GM23338 (cell line): Measurements from ENCODE around the gene SLC7A10. TPM values are rescaled to one million over a fixed set of nuclear protein-coding genes. Genes with fewer than 3 reads are reported as not detected.

Experiments
- ATAC-seq: fragments of 200-7000 bp; cut with Tn5 transposase; 3 replicates; pipeline ENCODE4 v1.9.1; 2020
- DNase-seq: peaks from one replicate; pipeline ENCODE4 v3.0.0-alpha.2; 2015; ENCODE audit warnings: low spot score
- H2AFZ ChIP-seq: fragments of 200-600 bp; sonication (generic); 2 replicates; pipeline ENCODE4 v1.8.0; 2016; ENCODE audit warnings: antibody characterized with exemption, mild to moderate bottlenecking, moderate library complexity
- H3F3A ChIP-seq: fragments of 200-600 bp; sonication (generic); replicated peaks from 2 replicates; pipeline ENCODE4 v1.8.0; 2017; ENCODE audit warnings: antibody characterized with exemption, mixed run types, low read depth
- H3K27ac ChIP-seq: fragments of 200-600 bp; sonication (generic); 2 replicates; pipeline ENCODE4 v1.6.1; 2016; ENCODE audit warnings: low read depth
- H3K27me3 ChIP-seq: fragments of 200-600 bp; sonication (generic); 2 replicates; pipeline ENCODE4 v1.8.0; 2016; ENCODE audit warnings: mild to moderate bottlenecking, mixed run types, moderate library complexity; ENCODE audit not compliant: insufficient read depth
- H3K36me3 ChIP-seq: fragments of 200-600 bp; sonication (generic); 2 replicates; pipeline ENCODE4 v1.8.0; 2016; ENCODE audit warnings: mild to moderate bottlenecking; ENCODE audit not compliant: insufficient read depth
- H3K4me1 ChIP-seq: fragments of 200-600 bp; sonication (generic); 2 replicates; pipeline ENCODE4 v1.8.0; 2016; ENCODE audit warnings: mild to moderate bottlenecking, moderate library complexity; ENCODE audit not compliant: insufficient read depth
- H3K4me2 ChIP-seq: fragments of 200-600 bp; sonication (generic); 2 replicates; pipeline ENCODE4 v1.7.1; 2017; ENCODE audit warnings: mixed run types
- H3K4me3 ChIP-seq: fragments of 200-600 bp; sonication (generic); 2 replicates; pipeline ENCODE4 v1.6.1; 2016; ENCODE audit warnings: mixed run types
- H3K79me2 ChIP-seq: fragments of 200-600 bp; sonication (generic); replicated peaks from 2 replicates; pipeline ENCODE4 v1.8.0; 2017; ENCODE audit warnings: mild to moderate bottlenecking; ENCODE audit not compliant: insufficient read depth
- H3K9me2 ChIP-seq: fragments of 200-600 bp; sonication (generic); 2 replicates; pipeline ENCODE4 v1.8.0; 2017; ENCODE audit not compliant: insufficient read depth
- H4K20me1 ChIP-seq: fragments of 200-600 bp; sonication (generic); replicated peaks from 2 replicates; pipeline ENCODE4 v1.8.0; 2017; ENCODE audit warnings: mild to moderate bottlenecking; ENCODE audit not compliant: insufficient read depth
- H3K27ac Mint-ChIP-seq: 2 replicates; pipeline ENCODE4 v1.8.0; 2020; ENCODE audit warnings: inconsistent platforms, mild to moderate bottlenecking, moderate library complexity, mixed read lengths
- H3K27me3 Mint-ChIP-seq: 3 replicates; pipeline ENCODE4 v1.8.0; 2022; ENCODE audit warnings: low read depth, mild to moderate bottlenecking, moderate library complexity, mixed read lengths, inconsistent platforms; ENCODE audit not compliant: insufficient read depth, poor library complexity
- H3K36me3 Mint-ChIP-seq: 3 replicates; pipeline ENCODE4 v1.8.0; 2021; ENCODE audit warnings: low read depth, mild to moderate bottlenecking, inconsistent platforms, moderate library complexity, mixed read lengths
- H3K4me1 Mint-ChIP-seq: 3 replicates; pipeline ENCODE4 v1.8.0; 2020; ENCODE audit warnings: mild to moderate bottlenecking, inconsistent platforms, mixed read lengths
- H3K4me3 Mint-ChIP-seq: 3 replicates; pipeline ENCODE4 v1.8.0; 2021; ENCODE audit warnings: moderate library complexity, mild to moderate bottlenecking, inconsistent platforms, mixed read lengths
- H3K9me3 Mint-ChIP-seq: 3 replicates; pipeline ENCODE4 v1.8.0; 2020; ENCODE audit warnings: moderate library complexity, mild to moderate bottlenecking, inconsistent platforms, mixed read lengths
- CREB1 ChIP-seq: fragments of 250-450 bp; sonication (Bioruptor Pico); IDR thresholded peaks from 2 replicates; pipeline ENCODE4 v1.5.0; 2020; ENCODE audit warnings: low read depth, mild to moderate bottlenecking, moderate library complexity
- CTCF ChIP-seq, 2 experiments: fragments of 200-600 bp in 1 of 2; sonication (generic) in 1 of 2; conservative IDR thresholded peaks; 2 replicates each; pipeline versions ENCODE4 v1.5.1 to v1.6.1; 2016 to 2017; ENCODE audit warnings: antibody characterized with exemption in 2 of 2, low read depth in 2 of 2, mild to moderate bottlenecking in 2 of 2, moderate library complexity in 1 of 2
- ETS1 ChIP-seq: IDR thresholded peaks from 2 replicates; pipeline ENCODE4 v1.6.1; 2016; ENCODE audit warnings: antibody characterized with exemption
- EZH2 ChIP-seq: fragments of 200-600 bp; sonication (generic); IDR thresholded peaks from one replicate; pipeline ENCODE4 v1.8.0; 2017; ENCODE audit warnings: antibody characterized with exemption, mild to moderate bottlenecking, low read depth; ENCODE audit not compliant: unreplicated experiment
- EZH2phosphoT487 ChIP-seq: fragments of 200-600 bp; sonication (generic); IDR thresholded peaks from one replicate; pipeline ENCODE4 v1.8.1; 2018; ENCODE audit warnings: antibody characterized with exemption; ENCODE audit not compliant: unreplicated experiment
- JUNB ChIP-seq: IDR thresholded peaks from one replicate; pipeline ENCODE4 v1.6.1; 2016; ENCODE audit warnings: antibody characterized with exemption; ENCODE audit not compliant: unreplicated experiment
- NANOG ChIP-seq: IDR thresholded peaks from 2 replicates; pipeline ENCODE4 v1.6.1; 2016; ENCODE audit warnings: antibody characterized with exemption, borderline replicate concordance
- POLR2AphosphoS5 ChIP-seq: IDR thresholded peaks from 2 replicates; pipeline ENCODE4 v1.6.1; 2016; ENCODE audit warnings: antibody characterized with exemption, low read depth
- STAT1 ChIP-seq: IDR thresholded peaks from one replicate; pipeline ENCODE4 v1.6.1; 2016; ENCODE audit warnings: antibody characterized with exemption; ENCODE audit not compliant: unreplicated experiment
- ZNF114 ChIP-seq: fragments of 250-450 bp; sonication (Bioruptor Pico); IDR thresholded peaks from 2 replicates; pipeline ENCODE4 v1.5.0; 2020; ENCODE audit warnings: mild to moderate bottlenecking, moderate library complexity
- ZNF331 ChIP-seq: fragments of 250-450 bp; sonication (Bioruptor Pico); IDR thresholded peaks from 2 replicates; pipeline ENCODE4 v1.5.0; 2020; ENCODE audit warnings: low read depth, mild to moderate bottlenecking, moderate library complexity
- ZNF462 ChIP-seq: fragments of 250-450 bp; sonication (Bioruptor Pico); IDR thresholded peaks from 2 replicates; pipeline ENCODE4 v1.5.0; 2020; ENCODE audit warnings: mild to moderate bottlenecking, moderate library complexity
- polyA plus RNA-seq: library from polyadenylated mRNA; unstranded; fragments of >200 nt; fragmentation: Nextera tagmentation; extraction: Ambion mirVana; gene quantifications from 2 replicates; pipeline ENCODE4 v1.2.1, GENCODE V29; 2016
- total RNA-seq: library from RNA; depleted of rRNA; stranded (reverse); fragments of >200 nt; shearing (Covaris generic); gene quantifications from 2 replicates; pipeline ENCODE4 v1.2.3, GENCODE V29; 2014
- TF ChIP-seq, protein P1 (sequence below): IDR thresholded peaks from one replicate; pipeline ENCODE4 v1.6.1; 2018; ENCODE audit warnings: antibody characterized with exemption; ENCODE audit not compliant: unreplicated experiment

SLC7A10 gene
- total and polyA plus RNA-seq, 2 experiments from 2014 or later = 3.3 to 6.3 TPM

DNA sequence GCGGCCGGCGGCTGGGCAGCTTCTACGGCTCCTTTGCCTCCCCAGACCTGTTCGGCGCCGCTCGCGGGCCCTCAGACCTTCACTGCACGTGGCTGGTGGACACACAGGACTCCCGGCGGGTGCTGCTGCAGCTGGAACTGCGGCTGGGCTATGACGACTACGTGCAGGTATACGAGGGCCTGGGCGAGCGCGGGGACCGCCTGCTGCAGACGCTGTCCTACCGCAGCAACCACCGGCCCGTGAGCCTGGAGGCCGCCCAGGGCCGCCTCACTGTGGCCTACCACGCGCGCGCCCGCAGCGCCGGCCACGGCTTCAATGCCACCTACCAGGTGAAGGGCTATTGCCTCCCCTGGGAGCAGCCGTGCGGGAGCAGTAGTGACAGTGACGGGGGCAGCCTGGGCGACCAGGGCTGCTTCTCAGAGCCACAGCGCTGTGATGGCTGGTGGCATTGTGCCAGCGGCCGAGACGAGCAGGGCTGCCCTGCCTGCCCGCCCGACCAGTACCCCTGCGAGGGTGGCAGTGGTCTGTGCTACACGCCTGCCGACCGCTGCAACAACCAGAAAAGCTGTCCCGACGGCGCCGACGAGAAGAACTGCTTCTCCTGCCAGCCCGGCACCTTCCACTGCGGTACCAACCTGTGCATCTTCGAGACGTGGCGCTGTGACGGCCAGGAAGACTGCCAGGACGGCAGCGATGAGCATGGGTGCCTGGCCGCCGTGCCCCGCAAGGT lies 20.0 kb downstream of the SLC7A10 start:
- H4K20me1 ChIP-seq = 0 out of 2 replicates have a peak, but pooled peaks cover 1% of the 10 kb centered on the region
- no peaks in the 10 kb centered on the region for H3K79me2 ChIP-seq
- no peaks in the 10 kb centered on the region for H3K4me1 ChIP-seq
- TF ChIP-seq EZH2phosphoT487 (no peak), JUNB (no peak), CREB1 (CRISPR knock-in tag) (no peak), CTCF (conservative IDR thresholded peaks at IDR 0.05; ENCODE audit: low read depth in 2 of 2) (no peak), ETS1 (no peak), ZNF462 (no peak), ZNF331 (CRISPR knock-in tag) (no peak), ZNF114 (CRISPR knock-in tag) (no peak), POLR2AphosphoS5 (no peak), NANOG (no peak), EZH2 (no peak), STAT1 (no peak)
- TF ChIP-seq, protein P1, sequence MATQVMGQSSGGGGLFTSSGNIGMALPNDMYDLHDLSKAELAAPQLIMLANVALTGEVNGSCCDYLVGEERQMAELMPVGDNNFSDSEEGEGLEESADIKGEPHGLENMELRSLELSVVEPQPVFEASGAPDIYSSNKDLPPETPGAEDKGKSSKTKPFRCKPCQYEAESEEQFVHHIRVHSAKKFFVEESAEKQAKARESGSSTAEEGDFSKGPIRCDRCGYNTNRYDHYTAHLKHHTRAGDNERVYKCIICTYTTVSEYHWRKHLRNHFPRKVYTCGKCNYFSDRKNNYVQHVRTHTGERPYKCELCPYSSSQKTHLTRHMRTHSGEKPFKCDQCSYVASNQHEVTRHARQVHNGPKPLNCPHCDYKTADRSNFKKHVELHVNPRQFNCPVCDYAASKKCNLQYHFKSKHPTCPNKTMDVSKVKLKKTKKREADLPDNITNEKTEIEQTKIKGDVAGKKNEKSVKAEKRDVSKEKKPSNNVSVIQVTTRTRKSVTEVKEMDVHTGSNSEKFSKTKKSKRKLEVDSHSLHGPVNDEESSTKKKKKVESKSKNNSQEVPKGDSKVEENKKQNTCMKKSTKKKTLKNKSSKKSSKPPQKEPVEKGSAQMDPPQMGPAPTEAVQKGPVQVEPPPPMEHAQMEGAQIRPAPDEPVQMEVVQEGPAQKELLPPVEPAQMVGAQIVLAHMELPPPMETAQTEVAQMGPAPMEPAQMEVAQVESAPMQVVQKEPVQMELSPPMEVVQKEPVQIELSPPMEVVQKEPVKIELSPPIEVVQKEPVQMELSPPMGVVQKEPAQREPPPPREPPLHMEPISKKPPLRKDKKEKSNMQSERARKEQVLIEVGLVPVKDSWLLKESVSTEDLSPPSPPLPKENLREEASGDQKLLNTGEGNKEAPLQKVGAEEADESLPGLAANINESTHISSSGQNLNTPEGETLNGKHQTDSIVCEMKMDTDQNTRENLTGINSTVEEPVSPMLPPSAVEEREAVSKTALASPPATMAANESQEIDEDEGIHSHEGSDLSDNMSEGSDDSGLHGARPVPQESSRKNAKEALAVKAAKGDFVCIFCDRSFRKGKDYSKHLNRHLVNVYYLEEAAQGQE = no peak
- H2AFZ ChIP-seq = no peak overlapping the region
- H3K4me3 ChIP-seq = no peak overlapping the region
- H3K27me3 ChIP-seq = no peaks in the 10 kb centered on the region
- H3K4me1 Mint-ChIP-seq = no peaks in the 10 kb centered on the region
- H3F3A ChIP-seq = no peaks in the 10 kb centered on the region
- H3K27ac ChIP-seq = no peak overlapping the region
- peaks cover 7% of the 10 kb centered on the region for H3K36me3 Mint-ChIP-seq
- H3K9me3 Mint-ChIP-seq = no peaks in the 10 kb centered on the region
- H3K4me3 Mint-ChIP-seq = no peak overlapping the region
- no peak for ATAC-seq
- H3K9me2 ChIP-seq = no peaks in the 10 kb centered on the region
- H3K27me3 Mint-ChIP-seq = peaks cover 11% of the 10 kb centered on the region
- H3K27ac Mint-ChIP-seq = no peak overlapping the region
- DNase-seq = no peak
- no peaks in the 10 kb centered on the region for H3K36me3 ChIP-seq
- H3K4me2 ChIP-seq = no peak overlapping the region
